Fibroblast of pulmonary artery (primary cell): ENCODE results near the gene POLD3.

Experiments
- DNase-seq: peaks from one replicate; pipeline ENCODE4 v3.0.0-alpha.2; 2010; ENCODE audit warnings: low read depth
- H3K4me3 ChIP-seq: replicated peaks from 2 replicates; pipeline ENCODE4 v1.5.1; 2011; ENCODE audit warnings: low read depth, mild to moderate bottlenecking, control low read depth, low read length, moderate library complexity
- TF ChIP-seq, protein P1 (sequence below): IDR thresholded peaks from 2 replicates; pipeline ENCODE4 v1.5.1; 2011; ENCODE audit warnings: mild to moderate bottlenecking, control low read depth, low read length, inconsistent platforms; ENCODE audit errors: missing control alignments

Gene POLD3

DNA sequence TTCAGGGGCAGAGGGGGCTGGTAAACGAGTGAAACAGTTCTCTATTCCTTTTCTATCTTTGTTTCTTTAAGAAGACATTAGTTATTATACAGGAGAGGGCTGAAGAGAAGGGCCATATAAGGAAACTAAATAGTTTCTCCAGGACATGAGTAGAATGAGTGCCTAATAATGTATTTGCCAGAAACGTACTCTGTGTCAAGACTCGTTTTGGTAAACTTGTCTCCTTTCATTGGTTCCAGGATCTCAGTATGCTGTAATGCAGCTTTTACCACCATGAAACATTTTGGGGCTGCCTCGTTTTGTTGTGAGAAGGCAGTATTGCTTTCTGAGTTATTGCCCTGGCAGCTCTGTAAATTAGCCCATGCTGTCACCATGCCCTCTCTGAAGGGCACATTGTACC lies 51.7 kb downstream of the POLD3 start:
- H3K4me3 ChIP-seq: no peak overlapping the region
- DNase-seq: no peak
- TF ChIP-seq, protein P1, sequence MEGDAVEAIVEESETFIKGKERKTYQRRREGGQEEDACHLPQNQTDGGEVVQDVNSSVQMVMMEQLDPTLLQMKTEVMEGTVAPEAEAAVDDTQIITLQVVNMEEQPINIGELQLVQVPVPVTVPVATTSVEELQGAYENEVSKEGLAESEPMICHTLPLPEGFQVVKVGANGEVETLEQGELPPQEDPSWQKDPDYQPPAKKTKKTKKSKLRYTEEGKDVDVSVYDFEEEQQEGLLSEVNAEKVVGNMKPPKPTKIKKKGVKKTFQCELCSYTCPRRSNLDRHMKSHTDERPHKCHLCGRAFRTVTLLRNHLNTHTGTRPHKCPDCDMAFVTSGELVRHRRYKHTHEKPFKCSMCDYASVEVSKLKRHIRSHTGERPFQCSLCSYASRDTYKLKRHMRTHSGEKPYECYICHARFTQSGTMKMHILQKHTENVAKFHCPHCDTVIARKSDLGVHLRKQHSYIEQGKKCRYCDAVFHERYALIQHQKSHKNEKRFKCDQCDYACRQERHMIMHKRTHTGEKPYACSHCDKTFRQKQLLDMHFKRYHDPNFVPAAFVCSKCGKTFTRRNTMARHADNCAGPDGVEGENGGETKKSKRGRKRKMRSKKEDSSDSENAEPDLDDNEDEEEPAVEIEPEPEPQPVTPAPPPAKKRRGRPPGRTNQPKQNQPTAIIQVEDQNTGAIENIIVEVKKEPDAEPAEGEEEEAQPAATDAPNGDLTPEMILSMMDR: no peak

GRCh38 chr11:74646215-74646614 lies 53.8 kb downstream of the POLD3 start:
- TF ChIP-seq, protein P1: no peak

GRCh38 chr11:74646954-74647353 lies 54.6 kb downstream of the POLD3 start:
- DNase-seq: no peak
- no peak overlapping the region for H3K4me3 ChIP-seq
- TF ChIP-seq, protein P1: no peak

More at GRCh38 chr11:74646215-74646614, 53.8 kb downstream of the POLD3 start:
- no peak overlapping the region for H3K4me3 ChIP-seq
- no peak for DNase-seq

DNA sequence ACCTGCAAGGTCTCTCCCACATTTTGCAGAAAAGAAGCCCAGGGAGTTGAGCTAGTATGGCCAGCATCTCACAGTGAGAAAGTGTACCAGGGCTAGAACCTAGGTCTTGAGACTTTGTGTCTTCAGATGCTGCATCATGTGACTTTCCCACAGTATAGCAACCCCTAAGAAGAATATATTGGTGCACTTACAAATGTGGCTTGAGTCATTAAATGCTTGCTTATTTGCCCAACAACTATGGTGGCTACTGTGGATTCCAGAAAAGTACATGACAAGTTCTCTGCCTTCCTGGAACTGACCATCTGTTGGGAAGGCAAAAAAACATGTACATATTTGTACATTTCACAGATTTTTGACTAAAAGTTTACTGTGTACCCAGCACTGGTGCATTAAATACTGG lies 55.0 kb downstream of the POLD3 start:
- no peak overlapping the region for H3K4me3 ChIP-seq
- TF ChIP-seq, protein P1: no peak
- DNase-seq: peak; percentile 16

GRCh38 chr11:74647831-74648230 lies 55.4 kb downstream of the POLD3 start:
- TF ChIP-seq, protein P1: no peak
- no peak for DNase-seq
- H3K4me3 ChIP-seq: no peak overlapping the region

GRCh38 chr11:74648894-74649293 lies 56.5 kb downstream of the POLD3 start:
- TF ChIP-seq, protein P1: no peak
- DNase-seq: no peak
- no peak overlapping the region for H3K4me3 ChIP-seq

GRCh38 chr11:74650498-74650897 lies 58.1 kb downstream of the POLD3 start:
- peak; percentile 18 for DNase-seq
- no peak overlapping the region for H3K4me3 ChIP-seq
- TF ChIP-seq, protein P1: no peak
